PFSK-1 (cell line): ENCODE data around the gene B3GNT3.

ENCODE experiments used
- POLR2AphosphoS5 ChIP-seq: IDR thresholded peaks from 2 replicates; pipeline ENCODE4 v1.6.1; 2012; ENCODE audit warnings: low read depth, mild to moderate bottlenecking, control low read depth, low read length, moderate library complexity
- TAF1 ChIP-seq: IDR thresholded peaks from 2 replicates; pipeline ENCODE4 v1.6.1; 2012; ENCODE audit warnings: low read length, control low read depth, borderline replicate concordance; ENCODE audit not compliant: insufficient read depth

DNA sequence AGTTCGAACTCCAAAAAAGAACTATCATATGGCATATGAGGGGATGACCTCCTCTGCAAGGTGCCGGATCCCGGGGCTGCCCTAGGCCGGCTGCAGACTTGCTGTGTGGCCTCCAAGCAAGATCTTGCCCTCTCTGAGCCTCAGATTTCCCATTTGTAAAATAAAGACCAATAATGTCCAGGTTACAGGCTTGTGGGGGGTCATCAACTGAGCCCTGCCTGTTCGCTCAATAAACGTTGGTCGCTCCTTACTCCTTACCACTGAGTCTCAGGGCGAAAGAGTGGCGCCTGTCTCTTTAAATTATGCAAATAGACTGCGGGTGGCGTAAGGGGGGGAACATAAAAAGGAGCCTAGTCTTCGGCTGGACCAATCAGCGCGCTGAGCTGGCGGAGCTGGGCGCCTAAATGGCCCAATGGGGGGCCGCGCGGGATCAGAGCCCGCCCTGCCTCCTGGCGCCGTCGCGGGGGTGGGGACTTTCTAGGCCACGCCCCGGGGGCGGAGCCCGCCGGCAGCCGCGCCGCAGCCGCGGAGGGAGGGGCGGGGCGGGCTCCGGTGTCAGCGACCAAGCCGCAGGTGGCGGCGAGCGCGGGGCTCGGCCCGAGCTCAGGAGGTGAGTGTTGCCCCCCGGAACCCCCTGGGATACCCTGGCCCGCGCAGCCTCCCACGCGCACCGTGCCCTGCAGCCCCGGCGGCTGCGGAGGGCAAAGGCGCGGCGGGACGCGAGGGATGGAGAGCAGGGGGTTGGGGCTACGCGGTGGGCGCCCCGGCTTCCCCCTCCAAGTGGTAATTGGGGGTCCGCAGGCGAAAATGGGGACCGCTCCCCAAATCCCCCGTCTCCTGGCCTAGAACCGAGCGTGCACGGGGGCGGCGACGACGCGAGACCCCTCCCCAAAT is 47.5 kb upstream of the B3GNT3 start:
- TF ChIP-seq POLR2AphosphoS5 (no peak), TAF1 (no peak)
